ENCODE measurements around the gene SMPD4.
"Not testable (repeated sequence)": the region's sequence is repeated elsewhere in the genome, so short reads cannot be mapped to it uniquely, and the experiment has no call there.

- TF ChIP-seq CTCF (IDR thresholded peaks at IDR 0.05; ENCODE audit: poor library complexity); EZH2 (IDR thresholded peaks at IDR 0.05; ENCODE audit: borderline replicate concordance); EZH2phosphoT487 (IDR thresholded peaks at IDR 0.05; ENCODE audit: low read depth, severe bottlenecking, unreplicated experiment): not testable (repeated sequence)
Observed at GRCh38 chr2:130127726-130128125, 53.7 kb downstream of the SMPD4 start.

All from hepatocyte (in vitro differentiated cells).